ENCODE results near the gene TRIL.

The TRIL gene

DNA sequence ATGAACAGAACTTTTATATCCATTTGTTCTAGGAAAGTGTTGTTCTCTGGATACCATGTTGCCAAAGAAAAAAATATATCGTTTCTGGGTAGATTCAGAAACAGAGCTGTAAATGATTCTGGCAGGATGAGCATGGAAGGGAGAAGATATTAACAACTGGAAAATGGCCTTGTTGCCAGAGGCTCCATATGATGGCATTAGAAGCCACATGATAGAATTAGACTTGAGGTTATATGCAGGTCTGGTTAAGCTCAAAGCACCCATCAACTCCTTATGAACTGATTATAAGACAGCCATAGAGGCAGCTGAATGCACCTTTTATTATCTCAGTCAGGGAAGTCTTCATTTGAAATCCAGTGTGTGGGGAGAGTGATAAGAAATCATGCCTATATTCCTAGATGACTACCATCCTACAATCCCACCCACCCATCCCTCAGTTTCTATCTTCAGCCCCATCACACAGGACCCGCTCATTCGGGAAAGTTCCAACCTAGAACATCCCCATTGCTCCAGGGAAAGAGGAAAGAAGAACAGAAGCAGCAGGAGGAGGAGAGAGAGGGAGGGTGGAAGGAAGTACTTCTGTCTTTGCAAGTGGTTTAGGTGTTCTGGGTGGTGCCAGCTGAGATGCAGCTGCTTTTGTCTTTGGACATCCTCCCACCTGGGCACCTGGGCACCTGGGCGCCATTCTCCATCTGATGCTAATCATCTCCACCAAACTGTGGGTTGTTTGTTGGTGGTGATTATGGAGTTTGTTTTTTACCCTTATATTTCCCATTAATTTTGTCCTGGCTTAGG is 25.5 kb upstream of the TRIL start:
- no peak for DNase-seq (ENCODE audit: extremely low read depth in 1 of 2, low read depth in 1 of 2)

GRCh38 chr7:28981161-28981465 is 23.0 kb upstream of the TRIL start:
- DNase-seq (ENCODE audit: extremely low read depth in 1 of 2, low read depth in 1 of 2): no peak

GRCh38 chr7:28980451-28981160 is 22.5 kb upstream of the TRIL start:
- no peak for DNase-seq (ENCODE audit: extremely low read depth in 1 of 2, low read depth in 1 of 2)

DNA sequence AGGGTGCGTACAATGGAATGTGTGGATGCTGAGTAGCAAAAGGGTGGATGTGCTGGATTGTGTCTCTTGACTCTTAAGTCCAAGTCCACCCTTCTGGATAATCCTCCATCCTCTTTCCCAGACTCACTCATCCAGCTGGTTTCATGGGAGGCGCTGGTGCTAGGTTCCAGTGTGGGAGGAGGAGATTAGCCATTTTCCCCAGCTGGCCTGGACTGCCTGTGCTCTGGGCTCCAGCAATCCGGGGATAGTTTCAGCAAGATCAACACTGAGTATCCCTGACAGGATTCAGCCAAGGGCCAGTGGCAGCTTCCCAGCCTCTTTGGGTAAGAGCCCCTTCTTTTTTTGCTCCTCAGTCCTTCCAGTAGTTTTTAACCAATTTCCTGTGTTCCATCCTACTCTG is 21.6 kb upstream of the TRIL start:
- no peak for DNase-seq (ENCODE audit: extremely low read depth in 1 of 2, low read depth in 1 of 2)

- DNase-seq (ENCODE audit: extremely low read depth in 1 of 2, low read depth in 1 of 2): no peak
Observed at GRCh38 chr7:28977881-28978280, 19.8 kb upstream of the TRIL start.

GRCh38 chr7:28976022-28976421 is 17.9 kb upstream of the TRIL start:
- DNase-seq (ENCODE audit: extremely low read depth in 1 of 2, low read depth in 1 of 2): no peak

DNA sequence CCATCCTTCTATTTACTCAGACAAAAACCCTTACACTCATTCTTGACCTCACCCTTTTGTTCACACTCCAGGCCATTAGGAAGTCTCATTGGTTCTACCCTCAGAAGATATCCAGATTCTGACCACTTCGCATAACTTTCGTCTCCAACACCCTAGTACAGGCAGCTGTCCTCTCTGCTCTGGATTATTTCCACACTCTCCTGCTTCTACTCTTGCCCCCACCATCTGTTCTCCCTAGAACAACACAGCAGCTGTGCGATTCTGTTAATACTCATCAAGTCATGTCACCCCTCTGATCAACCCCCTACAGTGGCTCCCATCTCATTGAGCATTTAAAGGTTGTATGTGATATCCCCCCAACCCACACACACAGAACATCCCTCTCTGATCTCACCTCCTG is 15.5 kb upstream of the TRIL start:
- no peak for DNase-seq (ENCODE audit: extremely low read depth in 1 of 2, low read depth in 1 of 2)

GRCh38 chr7:28964056-28964455 is 5.9 kb upstream of the TRIL start:
- DNase-seq (ENCODE audit: extremely low read depth in 1 of 2, low read depth in 1 of 2): no peak

GRCh38 chr7:28961972-28962371 is 3.8 kb upstream of the TRIL start:
- DNase-seq (ENCODE audit: extremely low read depth in 1 of 2, low read depth in 1 of 2): no peak

DNA sequence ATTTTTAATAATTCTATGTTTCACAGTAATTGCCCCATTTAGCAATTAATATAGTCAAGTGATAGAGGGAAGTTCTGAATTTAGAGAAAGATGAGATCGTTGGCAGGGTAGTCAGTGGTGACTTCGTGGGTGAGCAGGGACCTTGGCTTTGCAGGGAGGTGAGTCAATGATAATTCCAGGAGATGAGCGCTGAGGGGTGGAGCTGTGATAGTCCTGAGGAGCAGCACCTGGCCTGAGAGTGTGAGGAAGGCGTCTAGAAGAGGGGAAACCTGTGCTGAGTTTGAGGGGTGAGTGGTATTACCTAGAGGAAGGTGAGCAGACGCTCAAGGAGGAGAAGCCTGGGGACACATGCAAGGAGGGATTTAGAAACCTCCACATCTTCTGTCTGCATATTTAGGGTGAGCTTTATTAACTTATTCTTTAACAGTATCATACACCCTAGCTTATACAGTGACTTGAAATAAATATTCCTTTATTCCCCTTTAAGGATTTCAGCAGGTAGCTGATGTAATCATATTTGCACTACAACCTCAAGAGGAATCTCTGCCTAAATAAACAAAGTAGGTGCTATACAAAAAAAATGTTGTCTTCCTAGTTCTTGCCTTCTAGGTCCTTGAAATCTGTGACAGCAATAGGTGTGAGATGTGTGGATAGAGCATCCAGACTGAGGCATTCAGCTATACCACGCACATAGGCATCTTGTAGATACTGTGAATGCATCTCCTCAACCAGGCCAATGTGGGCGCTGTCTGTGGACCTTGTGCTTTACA is 2.1 kb upstream of the TRIL start:
- no peak for DNase-seq (ENCODE audit: extremely low read depth in 1 of 2, low read depth in 1 of 2)

DNA sequence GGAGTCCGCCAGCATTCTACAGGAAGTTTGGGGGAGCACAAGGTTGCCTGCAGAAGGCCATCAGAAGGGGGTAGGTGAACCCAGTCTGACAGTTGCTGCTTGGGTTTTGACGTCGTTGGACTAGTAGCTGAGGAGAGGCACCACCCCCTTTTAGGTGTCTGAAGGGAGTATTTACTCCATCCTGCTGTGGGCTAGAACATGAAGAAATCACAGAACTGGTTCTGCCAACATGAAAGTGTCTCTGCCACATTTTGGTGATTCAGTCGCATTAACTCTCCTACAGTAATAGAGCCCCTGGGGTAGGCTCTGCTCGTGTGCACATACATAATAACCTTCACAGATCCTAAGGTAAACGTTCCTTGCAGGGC is 834 bp upstream of the TRIL start:
- DNase-seq (ENCODE audit: extremely low read depth in 1 of 2, low read depth in 1 of 2): no peak

DNA sequence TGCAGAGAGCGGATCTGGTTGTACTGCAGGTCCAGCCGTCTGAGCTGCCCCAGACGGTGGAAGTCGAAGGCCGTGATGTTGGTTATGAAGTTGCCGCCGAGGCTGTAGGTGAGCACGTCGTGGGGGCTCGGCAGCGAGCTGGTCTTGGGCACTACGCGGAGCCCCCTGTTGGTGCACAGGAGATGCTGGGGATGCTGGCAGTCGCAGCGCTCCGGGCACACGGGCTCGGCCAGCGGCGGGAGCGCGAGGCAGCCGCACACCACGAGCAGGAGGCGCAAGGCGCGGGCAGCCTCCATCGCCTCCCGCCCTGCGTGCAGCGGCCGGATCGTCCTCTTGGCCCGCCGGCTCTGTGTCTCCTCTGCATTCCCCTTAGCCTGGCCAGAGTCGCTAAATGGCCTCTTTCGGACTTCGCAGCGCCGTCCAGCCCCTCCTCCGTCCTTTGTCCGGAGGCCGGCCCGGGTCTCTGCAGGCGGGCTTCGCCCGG is 337 bp downstream of the TRIL start:
- DNase-seq (ENCODE audit: extremely low read depth in 1 of 2, low read depth in 1 of 2): no peak

DNA sequence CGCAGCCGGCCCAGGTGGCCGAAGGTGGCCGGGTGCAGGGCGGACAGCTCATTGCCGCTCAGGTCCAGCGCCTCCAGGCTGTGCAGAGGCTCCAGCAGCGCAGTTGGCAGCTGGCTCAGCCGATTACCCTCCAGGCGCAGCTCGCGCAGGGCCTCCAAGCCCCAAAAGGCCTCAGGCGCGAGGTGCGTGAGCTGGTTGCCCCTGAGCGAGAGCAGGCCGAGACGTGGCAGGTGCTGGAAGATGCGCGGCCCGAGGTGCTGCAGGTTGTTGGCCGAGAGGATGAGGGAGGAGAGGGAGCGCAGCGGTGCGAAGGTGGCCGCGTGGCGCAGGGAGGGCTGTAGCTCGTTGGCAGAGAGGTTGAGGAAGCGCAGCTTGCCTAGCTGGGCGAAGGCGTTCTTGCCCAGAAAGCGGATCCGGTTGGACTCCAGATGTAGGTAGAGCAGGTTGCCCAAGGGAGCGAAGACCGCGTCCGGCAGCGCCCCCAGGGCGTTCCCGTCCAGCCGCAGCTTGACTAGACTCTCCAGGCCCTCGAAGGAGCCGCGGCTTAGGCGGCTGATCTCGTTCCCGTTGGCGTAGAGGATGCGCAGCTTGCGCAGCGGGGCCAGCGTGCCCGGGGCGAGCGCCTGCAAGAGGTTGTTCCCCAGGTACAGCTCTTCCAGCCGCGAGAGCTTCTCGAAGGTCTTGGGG is 923 bp downstream of the TRIL start:
- DNase-seq (ENCODE audit: extremely low read depth in 1 of 2, low read depth in 1 of 2): no peak

DNA sequence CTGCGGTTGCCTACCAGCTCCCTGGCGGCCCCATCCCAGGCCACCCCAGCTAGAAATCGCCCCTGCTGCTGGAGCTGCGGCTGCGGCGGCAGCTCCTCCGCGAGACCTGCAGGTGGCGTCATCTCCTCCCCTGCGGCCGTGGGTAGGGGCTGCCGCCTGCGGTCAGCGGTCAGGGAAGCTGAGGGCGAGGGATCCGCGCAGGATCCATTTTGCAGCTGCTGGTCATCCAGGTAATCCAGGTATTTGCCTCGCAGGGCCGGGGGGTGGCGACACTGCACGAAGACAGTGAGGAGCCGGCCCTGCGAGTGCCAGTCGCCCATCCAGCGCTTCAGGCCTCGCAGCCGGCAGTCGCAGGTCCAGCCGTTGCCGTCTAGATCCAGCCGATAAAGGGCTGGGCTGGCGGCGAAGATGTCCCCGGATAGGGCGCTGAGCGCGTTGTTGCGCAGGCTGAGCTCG is 1.5 kb downstream of the TRIL start:
- DNase-seq (ENCODE audit: extremely low read depth in 1 of 2, low read depth in 1 of 2): no peak

- DNase-seq (ENCODE audit: extremely low read depth in 1 of 2, low read depth in 1 of 2): no peak
Observed at GRCh38 chr7:28955718-28956607, 2.2 kb downstream of the TRIL start.

DNA sequence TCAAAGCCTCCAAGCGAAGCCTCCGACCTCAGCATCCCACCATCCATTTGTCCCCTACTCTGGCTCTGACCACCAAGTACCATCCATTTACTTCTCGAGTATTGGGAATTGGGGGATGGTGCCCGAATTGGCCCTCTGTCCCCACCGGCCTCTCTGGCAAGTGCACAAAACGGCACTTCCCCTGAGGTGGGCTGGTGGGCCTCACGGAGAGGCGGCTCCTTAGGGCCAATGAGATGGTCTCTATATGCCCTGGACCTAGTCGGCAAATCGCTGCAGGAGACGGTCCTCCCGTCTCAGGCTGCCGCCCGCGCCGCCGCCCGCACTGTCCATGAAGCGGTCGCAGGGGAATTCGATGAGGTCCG is 2.8 kb downstream of the TRIL start:
- DNase-seq (ENCODE audit: extremely low read depth in 1 of 2, low read depth in 1 of 2): no peak

GRCh38 chr7:28954946-28955345 is 3.2 kb downstream of the TRIL start:
- no peak for DNase-seq (ENCODE audit: extremely low read depth in 1 of 2, low read depth in 1 of 2)

GRCh38 chr7:28954471-28954870 is 3.7 kb downstream of the TRIL start:
- no peak for DNase-seq (ENCODE audit: extremely low read depth in 1 of 2, low read depth in 1 of 2)

DNA sequence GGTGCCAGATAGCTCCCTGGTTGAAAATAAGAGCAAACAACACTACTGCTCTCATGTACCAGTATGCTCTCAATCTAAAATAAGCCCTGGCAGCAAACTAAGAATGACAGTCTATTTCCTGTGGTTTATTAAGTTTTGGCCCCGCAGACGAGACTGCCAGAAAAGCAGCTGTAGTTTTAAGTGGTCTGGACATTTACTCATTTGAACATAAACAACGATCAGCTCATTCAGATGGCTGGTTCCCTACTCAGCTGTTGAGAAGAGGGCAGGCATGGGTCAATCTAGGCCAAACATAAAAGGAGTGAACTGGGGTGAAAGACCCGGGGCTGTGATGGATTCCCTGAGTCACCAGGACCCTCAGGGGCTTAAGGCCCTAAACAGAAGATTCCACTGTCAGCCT is 4.5 kb downstream of the TRIL start:
- DNase-seq (ENCODE audit: extremely low read depth in 1 of 2, low read depth in 1 of 2): no peak

DNA sequence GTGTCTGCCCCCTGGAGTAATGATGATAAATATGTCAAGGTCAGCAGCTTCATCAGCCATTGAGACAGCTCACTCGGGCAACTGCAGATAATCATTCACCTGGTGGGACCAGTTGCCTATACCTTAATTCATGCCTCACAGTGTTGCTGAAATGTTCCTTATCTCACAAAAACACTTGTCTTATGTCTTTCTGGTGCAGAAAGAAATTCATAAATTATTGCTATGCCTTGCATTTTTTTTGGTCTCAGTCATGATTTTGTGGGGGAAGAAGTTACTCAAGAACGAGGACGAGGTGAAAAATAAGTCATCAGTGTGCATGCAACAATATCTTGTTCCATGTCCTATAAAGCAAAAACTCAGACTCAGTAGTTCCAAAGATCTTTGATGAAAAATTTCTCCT is 16.0 kb downstream of the TRIL start:
- DNase-seq (ENCODE audit: extremely low read depth in 1 of 2, low read depth in 1 of 2): no peak
